ENCODE results near the gene SFSWAP.

GRCh38 chr12:131829791-131830334, 119.0 kb downstream of the SFSWAP start:
- no peak for TF ChIP-seq GATA2 (IDR thresholded peaks at IDR 0.05; ENCODE audit: low read depth, low read length)
- TF ChIP-seq GATA3 (IDR thresholded peaks at IDR 0.05; ENCODE audit: low read depth, low read length) = no peak

All from SH-SY5Y (cell line).